Measurements from ENCODE around the gene MPL. TPM values are rescaled to one million over a fixed set of nuclear protein-coding genes. Genes with fewer than 3 reads are reported as not detected.

MPL gene
- 0.18 TPM for polyA plus RNA-seq (2013, experiment 1 of 2; ENCODE audit: insufficient read length)
- not detected for polyA plus RNA-seq (2013, experiment 2 of 2; ENCODE audit: insufficient read length)

DNA sequence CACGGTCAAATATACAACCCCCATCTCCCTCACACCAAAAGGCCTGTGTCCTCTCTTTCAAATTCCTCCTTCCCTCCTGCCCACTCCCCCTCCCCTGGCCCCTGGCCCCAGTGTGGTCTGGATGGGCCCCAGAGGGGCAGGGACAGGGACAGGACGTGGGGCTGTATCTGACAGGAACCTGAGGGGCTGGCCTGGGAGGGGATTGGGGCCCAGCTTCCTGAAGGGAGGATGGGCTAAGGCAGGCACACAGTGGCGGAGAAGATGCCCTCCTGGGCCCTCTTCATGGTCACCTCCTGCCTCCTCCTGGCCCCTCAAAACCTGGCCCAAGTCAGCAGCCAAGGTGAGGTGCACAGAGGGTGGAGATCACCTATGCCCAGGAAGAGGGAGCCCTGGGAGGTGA, at the start of gene MPL:
TSS of gene MPL (plus strand) at position 231 of the 400 bp plus-strand sequence. CDS start at position 262, 31 bp downstream.
- DNase-seq = no peak

DNA sequence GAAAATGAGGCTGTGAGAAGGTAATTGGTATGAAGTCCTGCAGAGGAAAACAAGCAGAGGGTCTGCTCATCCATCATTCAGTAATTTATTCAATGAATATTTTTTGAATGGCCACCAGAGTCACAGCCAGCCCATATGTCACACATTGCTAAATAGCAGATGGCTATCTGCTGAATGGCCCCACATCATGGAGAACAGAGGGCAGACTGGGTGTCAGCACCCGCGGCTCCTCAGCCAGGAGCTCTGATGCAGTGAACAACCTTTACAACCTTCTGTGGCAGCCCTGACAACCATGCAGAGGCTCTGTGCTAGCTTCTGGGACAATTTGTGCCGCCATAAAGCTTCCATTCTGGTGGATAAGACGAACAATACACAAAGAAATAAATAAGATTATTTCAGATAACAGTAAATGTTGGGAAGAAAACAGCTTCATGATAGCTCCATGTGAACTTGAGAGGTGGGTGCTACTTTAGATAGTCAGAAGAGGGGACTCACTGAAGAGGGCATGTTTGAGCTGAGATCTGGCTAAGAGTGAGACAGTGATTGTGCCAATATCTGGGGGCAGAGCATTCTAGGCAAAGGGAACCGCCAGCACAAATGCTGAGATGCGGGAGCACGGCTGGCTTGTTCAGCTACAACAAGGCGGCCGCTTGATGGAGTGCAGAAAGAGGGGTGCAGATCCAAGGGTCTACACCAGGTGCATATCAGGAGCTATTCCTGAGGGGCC, 49.4 kb upstream of the MPL start:
- no peak for DNase-seq

DNA sequence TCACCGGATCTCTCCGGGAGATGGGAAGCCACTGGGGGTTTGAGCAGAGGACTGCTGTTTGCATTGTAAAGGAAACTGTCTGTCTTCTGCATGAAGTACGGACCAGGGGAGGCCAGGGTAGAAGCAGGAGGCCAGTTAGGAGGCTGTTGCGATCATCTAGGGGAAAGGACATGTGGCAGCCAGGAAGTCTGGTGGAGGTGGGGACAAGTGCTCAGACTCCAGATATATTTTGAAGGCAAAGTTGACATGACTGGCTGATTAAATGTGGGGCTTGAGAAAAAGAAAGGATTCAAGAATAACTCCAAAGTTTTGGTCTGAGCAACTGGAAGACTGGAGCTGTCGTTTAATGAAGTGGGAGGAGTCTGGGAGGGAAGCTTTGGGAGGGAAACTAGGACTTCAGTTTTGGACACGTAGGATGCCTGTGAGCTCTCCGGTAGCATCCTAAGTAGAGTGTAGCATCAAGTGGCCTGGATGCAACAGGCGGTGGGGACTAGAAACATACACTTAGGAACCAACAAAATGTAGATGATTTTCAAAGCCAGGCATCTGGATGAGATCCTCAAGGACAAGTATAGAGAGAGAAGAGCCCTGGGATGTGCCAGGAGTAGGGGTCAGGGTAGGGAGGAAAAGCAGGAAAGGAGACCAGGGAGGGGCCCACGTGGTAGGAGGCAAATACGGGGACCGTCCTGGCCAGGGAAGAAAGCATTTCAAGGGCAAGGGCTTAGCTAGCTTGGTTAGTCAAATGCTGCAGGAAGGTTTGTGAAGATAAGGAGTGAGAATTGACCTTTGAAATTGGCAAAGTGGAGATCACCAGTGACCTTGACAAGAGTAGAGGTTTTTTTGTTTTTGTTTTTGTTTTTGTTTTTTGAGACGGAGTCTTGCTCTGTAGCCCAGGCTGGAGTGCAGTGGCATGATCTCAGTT, 48.6 kb upstream of the MPL start:
- DNase-seq = no peak

DNA sequence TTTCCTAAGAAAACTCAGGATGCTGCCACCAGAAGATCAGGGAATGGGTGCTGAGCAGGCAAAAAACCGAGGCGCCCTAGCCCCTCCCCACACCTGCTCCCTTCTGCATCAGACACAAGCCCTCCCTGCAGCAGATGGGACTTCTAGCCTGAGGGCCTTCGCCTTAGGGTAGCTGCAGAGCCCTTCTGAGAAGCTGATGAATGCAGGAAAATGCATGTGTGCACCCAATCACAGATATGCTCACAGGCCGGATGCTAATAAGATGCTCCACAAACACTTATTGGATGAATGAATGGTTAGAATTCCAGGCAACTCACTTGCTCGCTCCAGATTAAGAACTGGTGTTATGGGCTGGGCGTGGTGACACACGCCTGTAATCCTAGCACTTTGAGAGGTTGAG, 45.4 kb upstream of the MPL start:
- DNase-seq = no peak

DNA sequence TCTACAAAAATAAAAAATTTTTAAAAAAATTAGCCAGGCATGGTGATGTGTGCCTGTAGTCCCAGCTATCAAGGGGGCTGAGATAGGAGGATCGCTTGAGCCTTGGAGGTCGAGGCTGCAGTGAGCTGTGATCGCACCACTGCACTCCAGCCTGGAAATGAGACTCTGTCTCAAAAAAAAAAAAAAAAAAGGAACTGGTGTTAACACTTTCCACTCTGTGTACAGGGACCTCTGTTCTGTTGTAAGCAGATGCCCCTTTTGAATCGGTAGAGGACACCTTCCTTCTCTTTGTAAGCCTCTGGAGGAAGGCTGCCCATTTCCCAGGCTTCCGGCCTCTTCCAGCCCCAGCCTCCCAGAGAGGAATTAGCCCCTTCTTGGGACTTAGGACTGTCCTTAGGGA, 44.9 kb upstream of the MPL start:
- DNase-seq = no peak

DNA sequence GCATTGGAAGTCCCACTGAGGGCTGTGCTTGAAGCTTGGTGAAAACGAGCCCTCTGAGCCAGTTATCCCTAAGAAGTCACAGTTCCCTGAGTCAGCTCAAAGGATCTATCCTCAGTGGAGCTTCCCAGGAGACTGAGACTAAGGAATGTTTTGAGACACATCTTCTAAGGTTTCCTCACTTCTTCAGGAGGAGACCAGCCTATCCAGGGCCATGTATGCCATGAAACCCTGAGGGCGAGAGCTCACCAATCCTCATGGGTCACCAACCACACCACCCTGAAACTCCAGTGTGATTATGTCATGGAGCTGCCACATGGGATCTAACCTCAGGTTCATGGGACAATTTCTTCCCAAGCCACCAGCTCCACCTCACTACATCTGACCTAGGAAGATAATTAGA, 44.4 kb upstream of the MPL start:
- peak; percentile 28 for DNase-seq

DNA sequence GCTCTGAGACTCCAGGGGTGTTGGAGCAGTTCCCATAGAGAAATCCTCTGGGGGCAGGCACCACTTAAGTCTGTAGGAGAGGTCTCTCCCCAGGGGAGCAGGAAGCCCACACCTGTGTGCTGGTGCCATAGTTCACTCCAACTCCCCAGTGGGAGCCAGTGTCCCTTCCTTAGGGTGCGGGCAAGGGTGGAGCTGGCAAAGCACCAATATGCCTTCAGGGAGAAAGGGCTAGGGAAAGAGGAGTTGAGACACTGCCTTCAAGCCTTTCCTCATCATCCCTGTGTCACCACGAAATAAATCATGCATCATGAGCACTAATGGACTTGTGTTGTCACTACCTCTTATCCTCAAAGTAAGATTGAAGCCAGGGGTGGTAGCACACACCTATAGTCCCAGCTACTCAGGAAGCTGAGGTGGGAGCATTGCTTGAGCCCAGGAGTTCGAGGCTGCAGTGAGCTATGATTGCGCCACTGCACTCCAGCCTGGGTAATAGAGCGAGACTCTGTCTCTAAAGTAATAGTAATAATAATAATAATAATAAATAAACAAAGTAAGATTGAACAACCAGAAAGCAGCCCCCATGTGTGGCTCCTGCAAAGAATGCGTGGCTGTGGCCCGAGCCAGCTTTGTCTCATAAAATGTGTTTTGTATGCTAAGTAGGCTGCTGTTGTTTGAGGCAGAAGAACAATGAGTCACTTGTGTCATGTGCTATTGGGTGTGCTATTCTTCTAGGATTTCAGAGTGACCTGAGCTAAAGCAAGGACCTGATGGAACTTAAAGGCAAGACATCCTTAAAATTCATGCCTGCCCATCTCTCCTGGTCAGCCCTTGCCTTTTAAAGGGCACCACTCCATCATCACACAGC, 43.5 kb upstream of the MPL start:
- peak; percentile 40 for DNase-seq

DNA sequence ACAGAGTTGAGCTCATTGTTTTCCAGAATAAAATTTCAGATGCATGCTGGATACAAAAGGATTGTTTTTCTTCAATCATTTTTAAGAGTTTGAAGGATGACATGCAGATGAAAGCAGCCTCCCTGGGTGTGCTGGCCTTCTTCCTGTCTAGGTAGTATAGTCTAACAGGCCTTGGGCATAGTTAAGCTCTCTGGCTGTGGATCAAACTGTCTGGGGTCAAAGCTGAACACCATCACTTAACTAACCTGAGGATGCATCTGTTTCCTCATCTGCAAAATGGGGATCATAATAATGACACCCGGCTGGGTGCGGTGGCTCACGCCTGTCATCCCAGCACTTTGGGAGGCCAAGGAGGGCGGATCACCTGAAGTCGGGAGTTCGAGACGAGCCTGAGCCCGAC, 42.9 kb upstream of the MPL start:
- DNase-seq = no peak

DNA sequence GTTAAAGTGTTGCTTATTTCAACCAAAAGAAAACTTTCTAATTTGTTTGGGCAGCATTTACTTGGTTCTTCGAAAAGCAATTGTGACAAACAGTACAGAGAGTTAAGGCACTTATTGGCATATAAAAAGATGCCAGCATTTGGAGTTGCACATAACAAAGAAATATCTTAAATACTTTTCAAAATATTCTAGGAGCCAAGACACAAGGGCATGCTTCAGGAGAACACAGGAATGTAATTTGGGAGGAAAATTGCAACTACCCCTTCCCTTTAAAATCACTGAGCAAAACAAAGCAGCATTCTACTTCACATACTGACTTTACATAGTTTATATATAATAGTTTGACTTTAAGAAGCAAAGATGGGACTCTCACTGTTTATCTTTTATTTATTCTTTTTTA, 41.4 kb upstream of the MPL start:
- DNase-seq = no peak

DNA sequence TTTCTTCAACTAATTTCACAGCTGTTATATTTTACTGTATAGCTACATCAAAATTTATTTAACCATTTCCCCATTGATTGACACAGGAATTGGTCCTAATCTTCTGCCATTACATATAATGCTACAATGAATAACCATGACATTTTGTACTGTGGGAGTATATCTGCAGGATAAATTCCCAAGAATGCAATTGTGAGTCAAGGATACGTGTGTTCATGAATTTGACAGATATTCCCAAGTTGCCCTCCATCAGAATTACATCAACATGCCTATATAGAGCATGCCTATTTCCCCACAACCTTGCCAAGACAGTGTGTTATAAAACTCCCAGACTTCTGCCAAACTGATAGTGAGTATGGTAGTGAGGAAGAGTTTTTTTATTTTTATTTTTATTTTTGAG, 39.6 kb upstream of the MPL start:
- no peak for DNase-seq

DNA sequence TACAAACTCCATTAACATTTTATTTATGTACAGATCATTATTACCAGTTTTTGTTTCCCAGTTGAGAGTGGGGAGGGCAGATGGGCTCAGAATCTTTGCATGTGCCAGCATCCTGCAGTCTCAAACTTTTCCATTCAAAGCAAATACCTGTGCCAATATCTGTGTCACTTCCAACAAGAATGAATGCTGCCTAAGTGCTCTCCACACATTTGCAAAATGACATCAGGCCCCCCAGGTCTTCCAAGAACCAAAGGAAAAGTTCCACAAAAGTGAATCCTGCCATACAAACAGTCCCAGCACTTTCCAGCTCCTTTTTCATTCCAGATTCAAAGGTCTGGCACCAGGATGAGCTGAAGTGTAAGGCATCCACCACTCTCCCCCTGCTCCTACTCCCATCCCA, 38.5 kb upstream of the MPL start:
- DNase-seq = no peak

DNA sequence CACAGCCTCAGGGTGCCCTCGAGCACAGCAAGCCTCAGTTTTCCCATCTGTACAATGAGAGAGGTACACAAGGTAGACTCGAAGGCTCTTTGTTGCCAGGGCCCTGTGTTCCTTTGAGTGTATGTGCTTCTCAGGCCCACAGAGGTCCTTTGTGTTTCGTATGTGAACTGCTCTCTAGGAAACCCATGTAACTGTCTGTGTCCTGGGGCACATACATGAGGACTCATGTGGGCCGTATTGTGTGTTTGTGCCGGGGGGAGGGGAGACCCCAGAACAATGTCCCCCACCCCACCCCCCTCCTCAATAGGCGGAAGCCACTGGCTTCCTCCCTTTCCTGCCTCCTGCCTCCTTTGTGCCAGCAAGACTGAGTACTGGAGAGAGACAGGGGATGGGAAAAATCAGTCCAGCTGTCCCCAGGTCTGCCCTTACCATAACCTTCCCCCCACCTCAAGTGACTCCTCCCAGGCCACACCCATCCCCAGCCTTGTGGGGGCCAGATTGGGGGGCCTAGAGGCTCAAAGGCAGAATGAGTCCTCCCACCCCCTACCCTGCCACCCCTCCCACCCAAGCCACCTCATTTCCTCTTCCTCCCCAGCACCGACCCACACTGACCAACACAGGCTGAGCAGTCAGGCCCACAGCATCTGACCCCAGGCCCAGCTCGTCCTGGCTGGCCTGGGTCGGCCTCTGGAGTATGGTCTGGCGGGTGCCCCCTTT, 37.1 kb upstream of the MPL start, which contains the start of gene TIE1:
TSS of gene TIE1 (plus strand) at position 605 of the 717 bp plus-strand sequence. CDS start at position 695, 90 bp downstream.
- no peak for DNase-seq

DNA sequence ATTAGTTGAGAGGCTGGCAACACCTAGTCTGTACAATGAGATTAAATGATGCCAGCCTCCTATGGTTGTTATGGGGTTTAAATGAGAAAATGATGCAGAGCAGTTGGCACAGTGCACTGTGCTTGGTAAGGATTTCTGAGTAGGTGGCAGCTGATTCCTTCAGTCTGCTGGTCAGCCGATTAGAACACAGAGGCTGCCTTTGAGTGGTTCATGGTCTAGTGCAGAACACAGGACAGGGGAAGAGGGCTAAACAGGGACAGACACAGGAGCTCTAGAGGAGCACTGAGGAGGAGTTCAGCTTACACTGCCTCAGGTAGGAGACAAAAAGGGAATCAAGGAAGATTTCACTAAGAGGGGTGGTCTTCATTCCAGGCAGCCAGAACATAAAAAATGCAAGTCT, 35.4 kb upstream of the MPL start:
- no peak for DNase-seq

DNA sequence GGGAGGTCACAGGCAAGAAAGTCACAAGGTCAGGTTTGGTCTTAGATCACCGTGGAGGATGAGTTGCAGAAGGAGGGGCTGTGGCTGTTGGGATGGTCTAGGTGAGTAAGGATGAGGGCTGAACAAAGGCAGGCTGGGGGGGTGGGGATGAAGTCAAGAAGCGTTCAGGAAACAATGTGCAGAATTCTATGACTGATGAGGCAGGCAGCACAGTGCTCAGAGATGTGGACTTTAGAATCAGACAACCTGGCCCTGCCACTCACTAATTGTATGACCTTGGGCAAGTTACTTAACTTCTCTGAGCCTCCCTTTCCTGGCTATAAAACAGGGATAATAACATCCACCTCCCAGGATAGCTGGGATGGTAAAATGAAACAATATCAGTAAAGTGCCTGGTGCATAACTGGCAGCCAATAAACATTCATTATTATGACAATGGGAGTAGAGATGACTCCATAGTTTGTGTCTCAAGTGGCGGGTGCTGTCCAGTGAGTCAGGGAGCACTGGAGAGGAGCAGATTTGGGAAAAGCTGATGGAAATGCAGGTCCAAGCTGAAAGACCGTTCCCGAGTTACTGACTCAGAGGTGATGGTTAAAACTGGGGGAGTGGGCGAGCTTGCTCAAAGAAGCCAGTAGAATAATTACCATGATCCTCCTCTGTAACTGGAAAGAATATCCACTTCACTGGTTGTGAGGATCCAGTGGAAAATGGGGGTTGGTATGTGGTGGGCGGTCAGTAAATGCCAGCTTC, 34.7 kb upstream of the MPL start:
- DNase-seq = no peak

DNA sequence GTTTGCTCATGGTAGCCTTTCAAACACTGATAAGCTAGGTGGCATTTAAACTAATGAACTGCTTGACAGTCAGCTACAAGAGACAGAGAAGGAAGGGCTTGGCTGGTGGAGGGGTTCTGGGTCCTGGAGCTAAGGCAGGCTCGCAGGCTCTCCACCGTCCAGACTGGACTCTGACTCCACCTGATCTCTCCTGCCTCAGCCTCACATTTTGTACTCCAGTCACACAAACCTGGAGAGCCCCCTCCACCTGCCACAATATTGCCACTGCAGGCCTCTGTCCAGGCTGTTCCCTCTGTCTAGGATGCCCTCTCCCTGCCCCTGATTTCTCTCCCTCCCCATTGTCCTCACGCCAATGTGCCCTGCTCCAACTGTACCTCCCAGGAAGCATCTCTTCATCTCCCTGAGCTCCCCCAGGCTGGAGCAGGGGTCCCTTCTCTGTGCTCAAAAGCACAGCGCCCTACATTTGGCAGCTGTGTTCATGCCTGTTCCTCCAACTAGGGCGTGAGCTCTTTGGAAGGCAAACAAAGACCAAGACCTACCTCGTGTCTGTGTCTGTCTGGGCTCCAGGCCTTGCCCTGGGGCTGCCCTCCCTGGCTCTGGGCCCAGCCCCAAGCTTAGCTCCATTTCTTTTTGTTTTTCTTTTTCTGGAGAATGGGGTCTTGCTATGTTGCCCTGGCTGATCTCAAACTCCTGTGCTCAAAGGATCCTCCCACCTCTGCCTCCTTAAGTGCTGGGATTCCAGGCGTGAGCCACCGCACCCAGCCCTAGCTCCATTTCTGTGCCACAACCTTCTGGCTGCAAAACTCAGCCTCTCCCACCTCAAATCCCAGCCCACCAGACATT, 33.9 kb upstream of the MPL start:
- DNase-seq = no peak

DNA sequence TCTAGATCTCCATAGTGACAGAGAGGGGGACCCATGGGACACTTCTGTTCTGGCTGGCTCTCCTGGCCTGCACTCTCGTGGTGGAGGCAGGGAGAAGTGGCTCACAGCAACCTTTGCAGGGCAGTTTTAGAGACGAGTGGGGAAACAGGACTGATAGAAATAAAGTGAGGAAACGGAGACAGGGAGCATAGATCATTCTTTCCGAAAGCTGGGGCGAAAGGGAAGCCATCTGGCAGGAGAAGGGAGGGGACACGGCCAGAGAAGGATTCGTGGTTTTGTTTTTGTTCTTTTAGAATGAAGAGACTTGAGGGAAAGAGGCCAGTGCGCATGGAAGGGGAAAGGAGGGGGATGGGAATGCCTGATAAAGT, 33.3 kb upstream of the MPL start:
- DNase-seq = no peak

DNA sequence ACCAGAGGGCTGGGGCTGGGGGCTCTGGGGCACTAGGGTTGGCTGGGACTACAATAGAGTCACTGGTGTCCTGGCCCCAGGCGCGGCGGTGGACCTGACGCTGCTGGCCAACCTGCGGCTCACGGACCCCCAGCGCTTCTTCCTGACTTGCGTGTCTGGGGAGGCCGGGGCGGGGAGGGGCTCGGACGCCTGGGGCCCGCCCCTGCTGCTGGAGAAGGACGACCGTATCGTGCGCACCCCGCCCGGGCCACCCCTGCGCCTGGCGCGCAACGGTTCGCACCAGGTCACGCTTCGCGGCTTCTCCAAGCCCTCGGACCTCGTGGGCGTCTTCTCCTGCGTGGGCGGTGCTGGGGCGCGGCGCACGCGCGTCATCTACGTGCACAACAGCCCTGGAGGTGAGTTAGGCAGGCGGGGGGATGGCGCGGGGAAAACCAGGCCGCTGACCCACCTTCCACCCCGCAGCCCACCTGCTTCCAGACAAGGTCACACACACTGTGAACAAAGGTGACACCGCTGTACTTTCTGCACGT, 32.8 kb upstream of the MPL start:
- DNase-seq = no peak

DNA sequence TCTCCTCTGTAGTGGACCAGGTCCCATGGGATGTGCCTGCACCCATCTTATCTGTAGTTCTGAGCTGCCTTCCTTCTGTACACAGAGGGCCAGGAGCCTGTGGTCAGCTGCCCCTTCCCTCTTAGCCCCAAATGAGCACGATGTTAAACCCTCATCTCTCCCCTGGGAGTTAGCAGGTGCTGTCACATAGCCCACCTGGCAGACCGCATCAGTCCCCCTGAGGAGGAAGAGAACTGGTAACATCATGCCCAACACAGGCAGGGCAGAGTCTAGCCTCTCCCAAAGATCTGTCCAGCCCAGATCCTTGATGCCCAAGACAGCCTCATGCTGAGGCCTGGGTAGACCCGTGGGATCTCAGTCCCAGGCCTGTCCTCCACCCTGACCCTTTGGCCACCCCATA, 32.2 kb upstream of the MPL start:
- DNase-seq = no peak

DNA sequence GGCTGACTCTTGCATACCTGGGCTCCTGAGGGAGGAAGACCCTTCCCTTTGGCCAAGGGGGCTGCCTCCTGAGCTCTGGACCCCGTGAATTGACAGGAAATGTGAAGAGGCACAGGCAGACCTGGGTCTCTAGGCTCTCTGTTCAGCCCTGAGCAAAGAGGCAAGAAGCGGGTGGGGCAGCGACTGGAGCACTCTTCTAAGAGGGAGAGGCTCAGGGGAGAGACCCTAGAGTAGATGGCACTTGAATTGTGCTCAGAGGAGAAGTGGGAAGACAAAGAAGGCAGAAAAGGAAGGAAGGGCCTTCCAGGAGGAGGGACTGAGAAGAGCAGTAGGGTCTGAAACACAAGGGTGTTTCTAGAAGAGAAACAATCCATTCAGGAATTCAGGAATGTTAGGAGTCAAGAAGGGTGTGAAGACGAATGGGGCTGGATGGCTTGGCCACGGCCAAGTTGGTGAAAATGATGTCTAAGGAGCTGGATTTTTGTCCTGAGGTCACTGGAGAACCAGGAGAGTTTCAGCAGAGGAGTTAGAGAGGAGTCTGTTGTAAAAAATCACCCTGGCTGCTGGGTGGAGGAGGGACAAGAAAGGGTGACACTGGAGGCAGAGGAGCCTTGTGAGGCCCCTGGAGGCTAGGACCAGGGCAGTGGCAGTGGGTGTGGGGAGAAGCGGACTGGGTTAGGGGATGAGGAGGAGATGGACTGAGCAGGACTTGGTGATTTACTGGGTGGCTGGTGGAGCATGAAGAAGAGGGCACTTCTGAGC, 31.5 kb upstream of the MPL start:
- DNase-seq = no peak
